Measurements from ENCODE around the gene SLC22A12. TPM values are rescaled to one million over a fixed set of nuclear protein-coding genes. Genes with fewer than 3 reads are reported as not detected.
"Not testable (repeated sequence)": the region's sequence is repeated elsewhere in the genome, so short reads cannot be mapped to it uniquely, and the experiment has no call there.

SLC22A12 gene
- total RNA-seq, 1 donor from 2014 or later = not detected

GRCh38 chr11:64558869-64559268, 32.2 kb upstream of the SLC22A12 start:
- no peak for TF ChIP-seq CTCF (conservative IDR thresholded peaks at IDR 0.05; ENCODE audit: low read depth, low read length)
- no peak for DNase-seq (ENCODE audit: low read depth)

GRCh38 chr11:64559351-64560138, 31.5 kb upstream of the SLC22A12 start:
- no peak for DNase-seq (ENCODE audit: low read depth)
- TF ChIP-seq CTCF (conservative IDR thresholded peaks at IDR 0.05; ENCODE audit: low read depth, low read length) = no peak
- no peak overlapping the region for H3K4me3 ChIP-seq (ENCODE audit: low read depth, low read length)

More at GRCh38 chr11:64558869-64559268, 32.2 kb upstream of the SLC22A12 start:
- no peak overlapping the region for H3K4me3 ChIP-seq (ENCODE audit: low read depth, low read length)

GRCh38 chr11:64560139-64560771, 30.8 kb upstream of the SLC22A12 start:
- no peak for DNase-seq (ENCODE audit: low read depth)
- no peak for TF ChIP-seq CTCF (conservative IDR thresholded peaks at IDR 0.05; ENCODE audit: low read depth, low read length)
- no peak overlapping the region for H3K4me3 ChIP-seq (ENCODE audit: low read depth, low read length)

- DNase-seq (ENCODE audit: low read depth) = no peak
- H3K4me3 ChIP-seq (ENCODE audit: low read depth, low read length) = no peak overlapping the region
- no peak for TF ChIP-seq CTCF (conservative IDR thresholded peaks at IDR 0.05; ENCODE audit: low read depth, low read length)
Measured at GRCh38 chr11:64560941-64561340, 30.1 kb upstream of the SLC22A12 start.

- DNase-seq (ENCODE audit: low read depth); H3K4me3 ChIP-seq (ENCODE audit: low read depth, low read length): not testable (repeated sequence)
Measured at GRCh38 chr11:64561429-64561828, 29.6 kb upstream of the SLC22A12 start.

- no peak overlapping the region for H3K4me3 ChIP-seq (ENCODE audit: low read depth, low read length)
- DNase-seq (ENCODE audit: low read depth) = no peak
- no peak for TF ChIP-seq CTCF (conservative IDR thresholded peaks at IDR 0.05; ENCODE audit: low read depth, low read length)
Measured at GRCh38 chr11:64561984-64562722, 28.9 kb upstream of the SLC22A12 start.

GRCh38 chr11:64562723-64563351, 28.2 kb upstream of the SLC22A12 start:
- no peak for TF ChIP-seq CTCF (conservative IDR thresholded peaks at IDR 0.05; ENCODE audit: low read depth, low read length)
- H3K4me3 ChIP-seq (ENCODE audit: low read depth, low read length) = no peak overlapping the region
- no peak for DNase-seq (ENCODE audit: low read depth)

All from epithelial cell of proximal tubule (primary cell).